HFF-Myc (cell line): ENCODE results near the gene ECSIT.
"Not testable (repeated sequence)": the region's sequence is repeated elsewhere in the genome, so short reads cannot be mapped to it uniquely, and the experiment has no call there.

Source experiments
- DNase-seq: peaks from one replicate; pipeline ENCODE4 v3.0.0-alpha.2; 2011; ENCODE audit warnings: low read depth; ENCODE audit errors: extremely low read depth
- H3K4me3 ChIP-seq: replicated peaks from 2 replicates; pipeline ENCODE4 v1.5.1; 2011; ENCODE audit warnings: low read depth, mild to moderate bottlenecking, control low read depth, low read length
- CTCF ChIP-seq: IDR thresholded peaks from 2 replicates; pipeline ENCODE4 v1.5.1; 2012; ENCODE audit warnings: mild to moderate bottlenecking, low read depth, low read length, control low read depth; ENCODE audit errors: missing control alignments

Gene ECSIT

GRCh38 chr19:11473725-11474124 is 55.2 kb downstream of the ECSIT start:
- no peak for DNase-seq
- H3K4me3 ChIP-seq = no peak overlapping the region
- TF ChIP-seq CTCF = no peak

- DNase-seq, H3K4me3 ChIP-seq: not testable (repeated sequence)
Measured at GRCh38 chr19:11468266-11468845, 60.6 kb downstream of the ECSIT start.

GRCh38 chr19:11465600-11465999 is 63.3 kb downstream of the ECSIT start:
- H3K4me3 ChIP-seq = no peak overlapping the region
- TF ChIP-seq CTCF = no peak
- no peak for DNase-seq

GRCh38 chr19:11464333-11465265 is 64.3 kb downstream of the ECSIT start:
- H3K4me3 ChIP-seq = no peak overlapping the region
- DNase-seq = no peak
- TF ChIP-seq CTCF = no peak

GRCh38 chr19:11463391-11463790 is 65.5 kb downstream of the ECSIT start:
- no peak overlapping the region for H3K4me3 ChIP-seq
- no peak for TF ChIP-seq CTCF
- DNase-seq = no peak

GRCh38 chr19:11461453-11461852 is 67.5 kb downstream of the ECSIT start:
- no peak for TF ChIP-seq CTCF
- H3K4me3 ChIP-seq = no peak overlapping the region
- DNase-seq = no peak

GRCh38 chr19:11460207-11460606 is 68.7 kb downstream of the ECSIT start:
- no peak for DNase-seq
- no peak overlapping the region for H3K4me3 ChIP-seq
- peak; percentile 41 for TF ChIP-seq CTCF

GRCh38 chr19:11458912-11459311 is 70.0 kb downstream of the ECSIT start:
- DNase-seq, H3K4me3 ChIP-seq: not testable (repeated sequence)
